GM19468 (cell line): ENCODE data around the gene IKBKE.
"Not testable (repeated sequence)": the region's sequence is repeated elsewhere in the genome, so short reads cannot be mapped to it uniquely, and the experiment has no call there.

Source experiments
- ATAC-seq: cut with Tn5 transposase; IDR thresholded peaks from one replicate; pipeline ENCODE4 v1.9.1; 2021; ENCODE audit warnings: mild to moderate bottlenecking, moderate library complexity, moderate number of reproducible peaks; ENCODE audit not compliant: unreplicated experiment; ENCODE audit errors: extremely low read depth

IKBKE gene

GRCh38 chr1:206471415-206471801 lies 1.1 kb downstream of the IKBKE start:
- no peak for ATAC-seq

GRCh38 chr1:206472024-206472423 lies 1.7 kb downstream of the IKBKE start:
- ATAC-seq = no peak

DNA sequence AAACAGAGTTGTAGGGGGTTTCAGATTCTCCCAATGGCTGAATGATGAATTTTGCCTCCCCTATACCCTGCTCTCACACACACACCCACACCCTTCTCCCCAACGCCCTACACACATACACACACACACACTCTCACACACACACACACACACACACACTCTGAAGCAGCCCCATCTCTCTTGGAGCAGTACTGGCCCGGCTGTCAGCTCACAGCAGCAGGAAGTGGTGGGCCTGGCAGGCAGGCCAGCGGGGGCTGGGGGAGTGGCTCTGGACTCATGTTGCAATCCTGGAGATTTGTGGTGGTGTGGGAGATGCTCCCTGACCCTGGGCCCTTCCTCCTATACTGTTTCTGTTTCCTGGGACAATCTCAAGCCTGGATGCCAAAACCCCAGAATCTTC lies 2.2 kb downstream of the IKBKE start:
- no peak for ATAC-seq

GRCh38 chr1:206472886-206473285 lies 2.6 kb downstream of the IKBKE start:
- no peak for ATAC-seq

DNA sequence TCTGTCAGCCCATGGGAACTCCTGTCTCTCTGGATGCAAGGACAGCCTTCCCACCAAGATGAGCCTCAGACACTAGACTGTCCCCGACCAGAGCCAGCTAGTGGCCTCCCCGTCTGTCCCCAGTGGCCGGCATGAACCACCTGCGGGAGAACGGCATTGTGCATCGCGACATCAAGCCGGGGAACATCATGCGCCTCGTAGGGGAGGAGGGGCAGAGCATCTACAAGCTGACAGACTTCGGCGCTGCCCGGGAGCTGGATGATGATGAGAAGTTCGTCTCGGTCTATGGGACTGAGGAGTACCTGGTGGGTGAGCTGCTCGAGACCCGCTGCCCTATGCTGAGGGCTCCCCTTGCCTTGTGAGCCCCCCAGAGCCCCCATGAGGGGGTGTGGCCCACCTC lies 5.8 kb downstream of the IKBKE start:
- no peak for ATAC-seq

- no peak for ATAC-seq
Measured at GRCh38 chr1:206476591-206476990, 6.3 kb downstream of the IKBKE start.

DNA sequence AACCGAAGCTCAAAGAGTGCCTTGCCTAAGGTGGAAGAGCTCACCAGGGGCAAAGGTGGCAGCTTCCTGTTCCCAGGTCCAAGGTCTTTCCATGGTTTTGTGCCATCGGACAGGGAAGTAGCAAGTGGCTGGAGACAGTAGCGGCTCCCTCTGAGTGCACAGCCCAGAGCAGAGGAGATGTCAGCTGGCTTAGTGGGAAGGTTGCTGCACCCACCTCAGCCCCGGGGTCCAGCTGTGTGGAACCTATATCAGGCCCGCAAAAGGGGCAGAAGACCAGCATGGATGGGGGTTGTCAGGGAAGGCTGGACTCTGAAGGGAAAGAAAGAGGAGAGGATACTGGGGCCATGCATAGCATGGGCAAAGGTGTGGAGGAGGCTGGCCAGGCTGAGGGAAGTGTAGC lies 6.8 kb downstream of the IKBKE start:
- ATAC-seq = no peak

DNA sequence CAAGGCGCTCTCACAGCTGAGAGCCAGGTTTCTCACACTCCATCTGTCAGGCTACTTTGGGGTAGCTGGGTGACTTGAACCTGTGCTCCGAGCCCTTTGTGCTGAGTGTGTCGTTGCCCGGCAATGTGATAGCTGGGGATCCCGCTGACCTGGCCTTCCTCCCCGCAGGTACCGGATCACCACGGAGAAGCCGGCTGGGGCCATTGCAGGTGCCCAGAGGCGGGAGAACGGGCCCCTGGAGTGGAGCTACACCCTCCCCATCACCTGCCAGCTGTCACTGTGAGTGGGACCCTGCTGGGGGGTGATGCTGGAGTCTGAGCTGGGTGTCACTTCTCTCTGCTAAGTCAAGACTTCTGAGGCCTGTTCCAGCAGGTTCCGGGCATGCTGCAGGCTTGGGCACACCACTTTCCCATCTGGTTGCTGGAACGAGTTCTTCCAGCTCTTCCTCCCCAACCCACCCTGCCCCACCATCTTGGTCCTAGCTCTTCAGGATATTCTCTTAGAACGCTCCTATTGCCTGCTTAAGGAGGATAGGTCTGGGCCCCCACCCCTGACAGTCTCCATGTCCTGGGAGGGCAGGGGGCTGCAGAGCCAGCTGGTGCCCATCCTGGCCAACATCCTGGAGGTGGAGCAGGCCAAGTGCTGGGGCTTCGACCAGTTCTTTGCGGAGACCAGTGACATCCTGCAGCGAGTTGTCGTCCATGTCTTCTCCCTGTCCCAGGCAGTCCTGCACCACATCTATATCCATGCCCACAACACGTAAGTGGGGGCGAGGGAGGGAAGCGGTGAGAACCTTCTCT lies 7.5 kb downstream of the IKBKE start:
- no peak for ATAC-seq

DNA sequence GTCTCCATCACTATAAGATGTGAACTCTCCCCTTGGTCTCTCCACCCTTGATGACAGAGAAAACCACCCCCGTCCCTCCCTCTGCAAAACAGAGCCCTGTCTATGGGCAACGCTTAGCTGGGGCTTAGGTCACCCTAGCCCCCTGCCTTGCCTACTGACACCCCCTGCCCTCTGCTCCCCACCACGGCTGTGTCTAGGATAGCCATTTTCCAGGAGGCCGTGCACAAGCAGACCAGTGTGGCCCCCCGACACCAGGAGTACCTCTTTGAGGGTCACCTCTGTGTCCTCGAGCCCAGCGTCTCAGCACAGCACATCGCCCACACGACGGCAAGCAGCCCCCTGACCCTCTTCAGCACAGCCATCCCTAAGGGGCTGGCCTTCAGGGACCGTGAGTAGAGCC lies 8.5 kb downstream of the IKBKE start:
- ATAC-seq = no peak

DNA sequence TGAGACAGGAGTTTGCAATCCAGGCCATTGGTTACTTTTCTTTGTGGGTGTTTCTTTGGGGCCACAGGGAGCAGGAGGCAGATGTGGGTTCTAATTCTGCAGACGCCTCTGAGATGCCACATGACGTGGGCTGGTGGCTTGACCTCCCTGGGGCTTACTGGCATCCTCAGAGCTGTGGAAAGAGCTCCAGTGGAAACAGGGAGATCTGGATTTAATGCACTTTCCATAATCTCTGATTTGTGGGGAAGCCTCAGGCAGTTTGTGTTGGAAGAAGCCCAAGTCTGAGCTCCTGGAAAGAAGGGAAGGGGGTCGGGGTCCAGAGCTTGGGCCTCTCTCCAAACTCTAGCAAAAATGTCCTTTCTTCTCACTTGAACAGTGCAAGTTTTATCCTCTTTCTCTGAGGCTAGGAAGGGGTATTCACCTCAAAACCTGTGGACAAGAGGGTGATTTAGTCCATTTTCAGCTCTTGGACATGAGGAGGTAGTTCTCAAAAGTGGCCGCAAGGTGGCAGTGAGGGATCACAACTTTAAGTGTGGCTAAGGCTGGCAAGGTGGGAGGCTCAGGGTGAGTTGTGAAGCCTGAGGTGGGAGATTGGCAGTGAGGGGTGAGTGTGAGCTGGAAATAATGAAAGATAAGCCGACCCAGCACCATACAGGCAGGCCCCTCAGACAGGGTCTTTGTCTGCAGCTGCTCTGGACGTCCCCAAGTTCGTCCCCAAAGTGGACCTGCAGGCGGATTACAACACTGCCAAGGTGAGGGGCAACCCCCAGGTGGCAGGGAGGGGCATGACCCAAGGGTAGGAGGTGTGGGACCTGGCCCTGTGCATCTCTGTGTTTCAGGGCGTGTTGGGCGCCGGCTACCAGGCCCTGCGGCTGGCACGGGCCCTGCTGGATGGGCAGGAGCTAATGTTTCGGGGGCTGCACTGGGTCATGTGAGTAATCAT lies 9.2 kb downstream of the IKBKE start:
- ATAC-seq = no peak

DNA sequence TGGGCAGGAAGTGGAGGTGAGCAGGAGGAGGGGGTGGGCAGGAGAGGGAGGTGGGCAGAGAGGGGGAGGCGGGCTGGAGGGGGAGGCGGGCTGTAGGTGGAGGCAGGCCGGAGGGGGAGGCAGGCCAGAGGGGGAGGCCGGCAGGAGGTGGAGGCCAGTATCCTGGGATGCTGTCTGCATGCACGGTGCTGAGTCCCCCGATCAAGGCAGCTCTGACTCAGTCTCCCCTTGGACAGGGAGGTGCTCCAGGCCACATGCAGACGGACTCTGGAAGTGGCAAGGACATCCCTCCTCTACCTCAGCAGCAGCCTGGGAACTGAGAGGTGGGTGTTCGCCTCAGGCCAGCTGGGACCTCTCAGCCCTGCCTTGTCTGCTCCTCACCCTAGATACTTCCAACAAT lies 9.9 kb downstream of the IKBKE start:
- no peak for ATAC-seq

- no peak for ATAC-seq
Measured at GRCh38 chr1:206482611-206483010, 12.3 kb downstream of the IKBKE start.

- ATAC-seq = not testable (repeated sequence)
Measured at GRCh38 chr1:206483864-206484263, 13.6 kb downstream of the IKBKE start.

GRCh38 chr1:206484901-206485300 lies 14.6 kb downstream of the IKBKE start:
- ATAC-seq = no peak

DNA sequence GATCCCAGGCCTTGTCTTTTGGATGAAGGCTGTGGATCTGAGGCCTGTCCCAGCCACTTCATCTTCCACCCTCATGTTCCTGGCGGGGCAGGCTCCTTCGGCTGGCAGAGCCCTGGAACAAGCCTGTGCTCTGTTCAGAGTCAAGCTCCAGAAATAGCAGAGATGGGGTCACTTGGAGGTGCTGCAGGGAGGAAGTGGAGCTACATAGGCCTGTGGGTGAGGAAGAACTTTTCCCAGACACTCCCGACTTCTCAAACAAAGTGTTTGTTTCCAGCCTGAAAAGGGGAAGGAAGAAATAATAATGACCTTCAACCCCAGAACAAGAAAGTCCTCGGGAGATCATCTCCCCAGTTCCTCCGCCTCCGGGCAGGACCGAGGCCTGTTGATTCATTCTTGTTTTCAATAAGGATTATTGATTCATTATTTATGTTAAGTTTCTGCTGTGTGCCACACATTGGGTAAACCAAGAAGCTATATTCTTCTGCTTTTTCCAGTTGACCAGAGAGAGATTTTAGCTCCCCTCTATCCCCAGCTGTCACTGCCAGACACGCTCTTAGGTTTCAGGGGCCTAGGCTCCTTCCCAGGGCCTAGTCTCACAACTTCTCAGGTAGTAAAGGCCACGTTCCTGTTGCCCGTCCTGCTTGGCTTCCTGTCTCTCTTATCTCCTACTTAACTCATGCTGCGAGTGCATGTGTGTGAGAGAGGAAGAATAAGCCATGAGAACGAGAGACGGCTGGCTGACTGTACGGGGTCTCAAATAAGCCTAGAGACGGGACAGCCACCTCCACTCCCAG lies 16.9 kb downstream of the IKBKE start:
- no peak for ATAC-seq

GRCh38 chr1:206487970-206488369 lies 17.7 kb downstream of the IKBKE start:
- no peak for ATAC-seq

GRCh38 chr1:206488466-206488865 lies 18.2 kb downstream of the IKBKE start:
- ATAC-seq = no peak

GRCh38 chr1:206489980-206490770 lies 19.9 kb downstream of the IKBKE start:
- ATAC-seq = no peak

DNA sequence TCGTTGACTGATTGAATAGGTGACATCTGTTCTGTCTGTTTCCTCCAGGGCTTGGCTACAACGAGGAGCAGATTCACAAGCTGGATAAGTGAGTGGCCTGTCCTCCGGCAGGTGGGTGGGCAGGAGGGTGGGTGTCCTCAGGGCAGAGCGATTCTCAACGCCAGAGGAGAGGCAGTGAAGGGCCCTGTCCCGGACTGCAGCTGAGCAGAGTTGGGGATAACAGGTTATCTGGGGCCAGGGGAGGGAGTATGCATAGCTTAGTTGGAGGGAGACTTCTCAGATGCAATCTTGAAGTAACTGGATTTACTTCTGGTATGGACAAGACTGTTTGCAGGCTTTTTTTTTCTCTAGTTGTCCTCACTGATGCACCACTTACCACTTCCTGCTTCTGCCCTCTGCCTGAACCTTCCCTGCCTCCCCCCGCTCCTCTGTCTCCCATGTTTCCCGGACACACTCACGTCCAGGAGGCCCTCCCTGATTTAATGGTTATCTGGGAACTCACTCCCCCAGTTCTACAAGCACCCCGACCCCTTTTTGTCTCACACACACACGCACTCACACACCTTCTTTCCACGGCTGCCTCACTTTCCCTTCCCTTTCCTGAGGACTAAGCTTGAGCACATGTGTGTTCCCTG lies 20.6 kb downstream of the IKBKE start:
- ATAC-seq = no peak
